Keratinocyte (primary cell): ENCODE results near the gene RBP5. TPM values are rescaled to one million over a fixed set of nuclear protein-coding genes. Genes with fewer than 3 reads are reported as not detected.
A peak's percentile ranks its signal among the peaks of the same experiment; 100 is the strongest.

ENCODE experiments used
- DNase-seq: peaks from one replicate; pipeline ENCODE4 v3.0.0-alpha.2; 2011; ENCODE audit warnings: low read depth, missing footprints, low spot score
- FAIRE-seq: peaks from 2 replicates; lab custom pipeline; 2011; peaks lifted over from hg19 to GRCh38; lab: Jason Lieb, UNC
- H2AFZ ChIP-seq: 2 replicates; pipeline ENCODE4 v1.6.0; 2012; ENCODE audit warnings: low read length, control low read depth, inconsistent platforms; ENCODE audit not compliant: control insufficient read depth
- H3K27ac ChIP-seq: 2 replicates; pipeline ENCODE4 v1.5.1; 2011; ENCODE audit warnings: low read length; ENCODE audit not compliant: control insufficient read depth, insufficient read depth
- H3K27me3 ChIP-seq: 3 replicates; pipeline ENCODE4 v1.6.0; 2011; ENCODE audit warnings: low read length; ENCODE audit not compliant: control insufficient read depth, insufficient read depth; ENCODE audit errors: extremely low read depth
- H3K36me3 ChIP-seq, 2 experiments: 2 replicates in 1 of 2; 3 replicates in 1 of 2; pipeline ENCODE4 v1.5.1; 2011; ENCODE audit warnings: low read length in 2 of 2, mild to moderate bottlenecking in 1 of 2; ENCODE audit not compliant: control insufficient read depth in 2 of 2, insufficient read depth in 2 of 2; ENCODE audit errors: extremely low read depth in 1 of 2
- H3K4me1 ChIP-seq: 3 replicates; pipeline ENCODE4 v1.5.1; 2011; ENCODE audit warnings: low read length; ENCODE audit not compliant: control insufficient read depth, insufficient read depth; ENCODE audit errors: extremely low read depth
- H3K4me2 ChIP-seq: 3 replicates; pipeline ENCODE4 v1.6.0; 2011; ENCODE audit warnings: low read depth, low read length; ENCODE audit not compliant: control insufficient read depth, insufficient read depth; ENCODE audit errors: extremely low read depth
- H3K4me3 ChIP-seq, 3 experiments: fragments of 200-600 bp in 1 of 3; sonication (generic) in 1 of 3; 2 replicates in 2 of 3; 3 replicates in 1 of 3; pipeline ENCODE4 v1.5.1; 2011 to 2016; ENCODE audit warnings: low read length in 3 of 3, mild to moderate bottlenecking in 3 of 3, control low read depth in 2 of 3, inconsistent platforms in 1 of 3, low read depth in 1 of 3, mixed read lengths in 1 of 3, mixed run types in 1 of 3, moderate library complexity in 1 of 3; ENCODE audit not compliant: control insufficient read depth in 2 of 3, insufficient read depth in 2 of 3; ENCODE audit errors: extremely low read depth in 1 of 3
- H3K79me2 ChIP-seq: 2 replicates; pipeline ENCODE4 v1.6.0; 2012; ENCODE audit warnings: low read length; ENCODE audit not compliant: control insufficient read depth, insufficient read depth
- H3K9ac ChIP-seq: 3 replicates; pipeline ENCODE4 v1.6.0; 2011; ENCODE audit warnings: low read length; ENCODE audit not compliant: control insufficient read depth, insufficient read depth; ENCODE audit errors: extremely low read depth
- H3K9me1 ChIP-seq: 3 replicates; pipeline ENCODE4 v1.6.0; 2011; ENCODE audit warnings: low read length; ENCODE audit not compliant: control insufficient read depth, insufficient read depth; ENCODE audit errors: extremely low read depth
- H3K9me3 ChIP-seq: 2 replicates; pipeline ENCODE4 v1.5.1; 2012; ENCODE audit warnings: low read depth, low read length; ENCODE audit not compliant: control insufficient read depth
- H4K20me1 ChIP-seq: 3 replicates; pipeline ENCODE4 v1.6.0; 2011; ENCODE audit warnings: low read length; ENCODE audit not compliant: control insufficient read depth, insufficient read depth; ENCODE audit errors: extremely low read depth
- CTCF ChIP-seq, 3 experiments: IDR thresholded peaks in 1 of 3; conservative IDR thresholded peaks in 1 of 3; optimal IDR thresholded peaks in 1 of 3; 2 replicates in 2 of 3; 3 replicates in 1 of 3; pipeline versions ENCODE3 to v1.5.1; 2011; ENCODE audit warnings: low read length in 3 of 3, mild to moderate bottlenecking in 3 of 3, moderate library complexity in 2 of 3, control low read depth in 1 of 3, inconsistent platforms in 1 of 3; ENCODE audit not compliant: insufficient read depth in 2 of 3; ENCODE audit errors: extremely low read depth in 1 of 3
- EZH2 ChIP-seq: IDR thresholded peaks from one replicate; pipeline ENCODE4 v1.6.1; 2012; ENCODE audit warnings: inconsistent platforms, mild to moderate bottlenecking, low read length, moderate library complexity
- dilution Hi-C: fragments of 300-500 bp; cut with MboI; formaldehyde crosslinking; loops from one replicate; pipeline ENCODE4 v1.7.0; 2020; ENCODE audit warnings: low sequenced_read_pairs; ENCODE audit not compliant: extremely low pct_ligation_motif_present
- polyA plus RNA-seq, 5 experiments: library from polyadenylated mRNA; depleted of rRNA in 3 of 5; stranded (reverse) in 3 of 5; stranded (forward) in 1 of 5; unstranded in 1 of 5; fragments of >200 nt; gene quantifications; 1 replicate in 1 of 5; 2 replicates in 3 of 5; 3 replicates in 1 of 5; pipeline versions ENCODE4 v1.2.1 to v1.2.3, GENCODE V29; 2011 to 2012; ENCODE audit warnings: missing spikeins in 2 of 5, low read depth in 1 of 5, low replicate concordance in 1 of 5

Gene RBP5
- polyA plus RNA-seq, 1 donor (not counting 4 experiments of a cell fraction or from before 2014, with no cell fraction given): not detected

DNA sequence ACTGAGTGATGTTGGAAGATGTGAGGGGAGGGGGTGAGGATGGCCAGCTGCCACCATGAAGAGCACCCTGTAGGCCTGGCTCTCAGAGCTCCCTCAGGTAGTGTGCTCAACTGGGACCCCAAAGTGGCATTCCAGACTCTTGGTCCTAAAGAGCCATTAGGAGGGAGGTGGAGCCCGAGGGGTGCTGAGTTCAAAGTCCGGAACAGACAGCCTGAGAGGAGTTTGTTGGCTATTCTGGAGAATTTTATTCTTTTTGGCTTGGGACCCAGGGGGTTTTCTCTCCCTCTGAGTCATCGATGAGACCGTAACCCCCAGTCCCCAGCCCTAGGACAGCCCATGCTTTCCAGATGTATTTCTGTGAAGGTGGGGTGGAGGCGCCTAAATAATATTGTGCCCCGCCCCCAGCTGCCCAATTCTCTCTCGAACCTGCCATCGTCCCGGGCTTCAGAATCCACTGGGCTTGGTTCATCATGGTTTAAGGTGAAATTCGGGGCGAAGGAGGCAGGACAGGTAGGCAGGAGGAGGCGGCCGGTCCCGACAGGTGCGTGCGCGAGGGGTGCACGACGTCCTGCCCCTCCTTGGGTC, 690 bp upstream of the RBP5 start:
- no peaks in the 10 kb centered on the region for H3K79me2 ChIP-seq
- DNase-seq (no peak), FAIRE-seq (no peak)
- no peaks in the 10 kb centered on the region for H3K9me3 ChIP-seq
- TF ChIP-seq CTCF (optimal IDR thresholded peaks at IDR 0.05 in 1 of 3, IDR thresholded peaks at IDR 0.05 in 1 of 3, conservative IDR thresholded peaks at IDR 0.05 in 1 of 3; ENCODE audit: extremely low read depth in 1 of 3, insufficient read depth in 2 of 3, low read length in 3 of 3): no peak
- no peak for TF ChIP-seq EZH2
- no peaks in the 10 kb centered on the region for H3K27me3 ChIP-seq
- peak overlapping the region; percentile 95 for H3K4me2 ChIP-seq
- H3K4me1 ChIP-seq: peaks cover 18% of the 10 kb centered on the region
- H3K9me1 ChIP-seq: no peaks in the 10 kb centered on the region
- H3K4me3 ChIP-seq: peak overlapping the region; percentile 58 to 74 (median 74)
- dilution Hi-C loops: no loop called here
- no peak overlapping the region for H3K27ac ChIP-seq
- H3K36me3 ChIP-seq: peaks cover 3 to 12% of the 10 kb centered on the region in 2 experiments
- peaks cover 2% of the 10 kb centered on the region for H4K20me1 ChIP-seq
- H2AFZ ChIP-seq: peak overlapping the region; percentile 37
- peak overlapping the region; percentile 53 for H3K9ac ChIP-seq

GRCh38 chr12:7127916-7128626, 618 bp downstream of the RBP5 start:
- Histone ChIP-seq H3K27me3 (no peaks in the 10 kb centered on the region), H3K36me3 (peaks cover 0 to 3% of the 10 kb centered on the region in 2 experiments), H3K9me1 (no peaks in the 10 kb centered on the region), H3K4me2 (no peak overlapping the region), H3K4me1 (peaks cover 18% of the 10 kb centered on the region), H3K79me2 (no peaks in the 10 kb centered on the region), H3K9me3 (no peaks in the 10 kb centered on the region), H2AFZ (no peak overlapping the region), H4K20me1 (peaks cover 2% of the 10 kb centered on the region), H3K9ac (no peak overlapping the region), H3K4me3 (no peak overlapping the region), H3K27ac (no peak overlapping the region)
- no peak for FAIRE-seq
- TF ChIP-seq EZH2: no peak
- no peak for TF ChIP-seq CTCF (optimal IDR thresholded peaks at IDR 0.05 in 1 of 3, IDR thresholded peaks at IDR 0.05 in 1 of 3, conservative IDR thresholded peaks at IDR 0.05 in 1 of 3; ENCODE audit: extremely low read depth in 1 of 3, insufficient read depth in 2 of 3, low read length in 3 of 3)
- no peak for DNase-seq
- dilution Hi-C loops: no loop called here
